ENCODE measurements around the gene MDC1. TPM values are rescaled to one million over a fixed set of nuclear protein-coding genes. Genes with fewer than 3 reads are reported as not detected.
A peak's percentile ranks its signal among the peaks of the same experiment; 100 is the strongest.

MDC1 gene
- total and polyA plus RNA-seq, 2 experiments from 2014 or later, result 17.2 to 32.7 TPM

- Mint-ChIP-seq H3K27ac (peak overlapping the region; percentile 39), H3K4me1 (peaks cover 57% of the 10 kb centered on the region), H3K27me3 (ENCODE audit: insufficient read depth, low read depth, poor library complexity) (peaks cover 16% of the 10 kb centered on the region), H3K36me3 (ENCODE audit: low read depth) (peaks cover 21% of the 10 kb centered on the region), H3K9me3 (no peaks in the 10 kb centered on the region; the same call in 2 of the 3 replicates), H3K4me3 (peak overlapping the region; percentile 63)
- Histone ChIP-seq H3F3A (replicated peaks; ENCODE audit: low read depth) (0 out of 2 replicates have a peak, but pooled peaks cover 9% of the 10 kb centered on the region), H3K4me1 (ENCODE audit: insufficient read depth) (peaks cover 45% of the 10 kb centered on the region), H2AFZ (no peak overlapping the region), H3K27ac (ENCODE audit: low read depth) (no peak overlapping the region; the same call in 1 of the 2 replicates), H3K4me3 (no peak overlapping the region), H3K27me3 (ENCODE audit: insufficient read depth) (0 out of 2 replicates have a peak, but pooled peaks cover 5% of the 10 kb centered on the region), H3K36me3 (ENCODE audit: insufficient read depth) (no peaks in the 10 kb centered on the region), H3K4me2 (peak overlapping the region; percentile 76), H4K20me1 (replicated peaks; ENCODE audit: insufficient read depth) (no peaks in the 10 kb centered on the region; the same call in 1 of the 2 replicates), H3K9me2 (ENCODE audit: insufficient read depth) (no peaks in the 10 kb centered on the region), H3K79me2 (replicated peaks; ENCODE audit: insufficient read depth) (peaks cover 22% of the 10 kb centered on the region)
- ATAC-seq, result no peak
- DNase-seq (ENCODE audit: low spot score), result no peak
- no peak for TF ChIP-seq JUNB (IDR thresholded peaks at IDR 0.05; ENCODE audit: unreplicated experiment)
- no peak for TF ChIP-seq NANOG (IDR thresholded peaks at IDR 0.05; ENCODE audit: borderline replicate concordance)
- no peak for TF ChIP-seq ETS1 (IDR thresholded peaks at IDR 0.05)
- no peak for TF ChIP-seq ZNF114 (CRISPR knock-in tag; IDR thresholded peaks at IDR 0.05)
- TF ChIP-seq ZNF462 (CRISPR knock-in tag; IDR thresholded peaks at IDR 0.05), result no peak
- no peak for TF ChIP-seq EZH2phosphoT487 (IDR thresholded peaks at IDR 0.05; ENCODE audit: unreplicated experiment)
- no peak for TF ChIP-seq EZH2 (IDR thresholded peaks at IDR 0.05; ENCODE audit: low read depth, unreplicated experiment)
- TF ChIP-seq ZNF331 (CRISPR knock-in tag; IDR thresholded peaks at IDR 0.05; ENCODE audit: low read depth), result no peak
- no peak for TF ChIP-seq REST (IDR thresholded peaks at IDR 0.05; ENCODE audit: unreplicated experiment)
- TF ChIP-seq STAT1 (IDR thresholded peaks at IDR 0.05; ENCODE audit: unreplicated experiment), result no peak
- no peak for TF ChIP-seq POLR2AphosphoS5 (IDR thresholded peaks at IDR 0.05; ENCODE audit: low read depth)
- TF ChIP-seq CREB1 (CRISPR knock-in tag; IDR thresholded peaks at IDR 0.05; ENCODE audit: low read depth), result no peak
- TF ChIP-seq CTCF (conservative IDR thresholded peaks at IDR 0.05; ENCODE audit: low read depth in 2 of 2), result no peak
These were observed 35.3 kb downstream of the MDC1 start for GRCh38 chr6:30681766-30682142.
